OCI-LY1 (cell line): ENCODE data around the gene CXCL14.

ENCODE experiments used
- H2AFZ ChIP-seq: fragments of 200-600 bp; sonication (generic), shearing (Covaris generic); 2 replicates; pipeline ENCODE4 v1.6.0; 2014; ENCODE audit warnings: antibody characterized with exemption, mild to moderate bottlenecking, low read length
- H3F3A ChIP-seq: fragments of 200-600 bp; sonication (generic), shearing (Covaris generic); 2 replicates; pipeline ENCODE4 v1.6.0; 2014; ENCODE audit warnings: mild to moderate bottlenecking, antibody characterized with exemption, low read length, moderate library complexity; ENCODE audit not compliant: insufficient read depth
- H3K27ac ChIP-seq: fragments of 200-600 bp; sonication (generic); 2 replicates; pipeline ENCODE4 v1.5.1; 2014; ENCODE audit warnings: low read length, mixed run types, mild to moderate bottlenecking, low read depth; ENCODE audit not compliant: poor library complexity, severe bottlenecking
- H3K27me3 ChIP-seq: fragments of 200-600 bp; sonication (generic); 2 replicates; pipeline ENCODE4 v1.6.0; 2014; ENCODE audit warnings: antibody characterized with exemption, mild to moderate bottlenecking, low read length, moderate library complexity; ENCODE audit not compliant: insufficient read depth
- H3K36me3 ChIP-seq: fragments of 200-600 bp; sonication (generic); 2 replicates; pipeline ENCODE4 v1.6.1; 2014; ENCODE audit warnings: mild to moderate bottlenecking, antibody characterized with exemption, low read length, moderate library complexity, mixed read lengths; ENCODE audit not compliant: insufficient read depth
- H3K4me1 ChIP-seq: fragments of 200-600 bp; sonication (generic); 2 replicates; pipeline ENCODE4 v1.5.1; 2014; ENCODE audit warnings: mild to moderate bottlenecking, low read length, moderate library complexity; ENCODE audit not compliant: insufficient read depth, severe bottlenecking
- H3K4me2 ChIP-seq: fragments of 200-600 bp; sonication (generic), shearing (Covaris generic); 2 replicates; pipeline ENCODE4 v1.6.1; 2014; ENCODE audit warnings: low read length
- H3K4me3 ChIP-seq: fragments of 200-600 bp; sonication (generic); 2 replicates; pipeline ENCODE4 v1.5.1; 2014; ENCODE audit warnings: low read length, low read depth, mild to moderate bottlenecking, mixed read lengths; ENCODE audit not compliant: poor library complexity, severe bottlenecking
- H3K79me2 ChIP-seq: fragments of 200-600 bp; shearing (Covaris generic); 2 replicates; pipeline ENCODE4 v1.6.1; 2016; ENCODE audit warnings: mixed run types, low read length, mixed read lengths; ENCODE audit not compliant: insufficient read depth
- H3K9ac ChIP-seq: fragments of 200-600 bp; sonication (generic), shearing (Covaris generic); 2 replicates; pipeline ENCODE4 v1.6.1; 2014; ENCODE audit warnings: mild to moderate bottlenecking, low read length, mixed read lengths
- H3K9me2 ChIP-seq: fragments of 200-600 bp; sonication (generic), shearing (Covaris generic); 2 replicates; pipeline ENCODE4 v1.6.1; 2014; ENCODE audit warnings: low read depth, mild to moderate bottlenecking, low read length, mixed read lengths
- H3K9me3 ChIP-seq: fragments of 200-600 bp; shearing (Covaris generic); 2 replicates; pipeline ENCODE4 v1.6.1; 2014; ENCODE audit warnings: low read length, mixed read lengths
- H4K20me1 ChIP-seq: fragments of 200-600 bp; sonication (generic), shearing (Covaris generic); 2 replicates; pipeline ENCODE4 v1.6.0; 2016; ENCODE audit warnings: mild to moderate bottlenecking, low read length; ENCODE audit not compliant: insufficient read depth
- CTCF ChIP-seq: fragments of 200-600 bp; sonication (generic), shearing (Covaris generic); IDR thresholded peaks from 2 replicates; pipeline ENCODE4 v1.5.1; 2017; ENCODE audit warnings: mild to moderate bottlenecking, antibody characterized with exemption, low read length, moderate library complexity, mixed read lengths
- EZH2 ChIP-seq: fragments of 200-600 bp; sonication (generic), shearing (Covaris generic); IDR thresholded peaks from 2 replicates; pipeline ENCODE4 v1.8.0; 2017; ENCODE audit warnings: borderline replicate concordance, mixed run types, mild to moderate bottlenecking, antibody characterized with exemption, low read length, moderate library complexity, mixed read lengths

CXCL14 gene

GRCh38 chr5:135605221-135605620 is 26.4 kb upstream of the CXCL14 start:
- Histone ChIP-seq H4K20me1 (no peaks in the 10 kb centered on the region), H3K4me1 (no peaks in the 10 kb centered on the region), H3K9ac (no peak overlapping the region), H3K27me3 (no peaks in the 10 kb centered on the region), H3K4me3 (no peak overlapping the region), H3F3A (no peaks in the 10 kb centered on the region), H3K36me3 (no peaks in the 10 kb centered on the region), H2AFZ (no peak overlapping the region), H3K9me2 (no peaks in the 10 kb centered on the region), H3K79me2 (no peaks in the 10 kb centered on the region), H3K27ac (no peak overlapping the region), H3K9me3 (no peaks in the 10 kb centered on the region), H3K4me2 (no peak overlapping the region)
- TF ChIP-seq EZH2, result no peak

- Histone ChIP-seq H3K36me3 (no peaks in the 10 kb centered on the region), H4K20me1 (no peaks in the 10 kb centered on the region), H3K27me3 (no peaks in the 10 kb centered on the region), H3K79me2 (no peaks in the 10 kb centered on the region), H3K9ac (no peak overlapping the region), H3F3A (no peaks in the 10 kb centered on the region), H3K9me3 (no peaks in the 10 kb centered on the region), H3K4me1 (no peaks in the 10 kb centered on the region), H3K9me2 (no peaks in the 10 kb centered on the region), H3K4me3 (no peak overlapping the region), H3K27ac (no peak overlapping the region), H2AFZ (no peak overlapping the region), H3K4me2 (no peak overlapping the region)
- TF ChIP-seq EZH2 (no peak), CTCF (no peak)
Measured at GRCh38 chr5:135604056-135604455, 25.3 kb upstream of the CXCL14 start.

GRCh38 chr5:135602882-135603721 is 24.3 kb upstream of the CXCL14 start:
- Histone ChIP-seq H2AFZ (no peak overlapping the region), H3K9ac (no peak overlapping the region), H3K27me3 (no peaks in the 10 kb centered on the region), H3F3A (no peaks in the 10 kb centered on the region), H3K36me3 (no peaks in the 10 kb centered on the region), H3K4me2 (no peak overlapping the region), H3K79me2 (no peaks in the 10 kb centered on the region), H3K4me1 (no peaks in the 10 kb centered on the region), H4K20me1 (no peaks in the 10 kb centered on the region), H3K4me3 (no peak overlapping the region), H3K27ac (no peak overlapping the region), H3K9me3 (no peaks in the 10 kb centered on the region), H3K9me2 (no peaks in the 10 kb centered on the region)
- TF ChIP-seq CTCF (no peak), EZH2 (no peak)

- H4K20me1 ChIP-seq, result no peaks in the 10 kb centered on the region
- H2AFZ ChIP-seq, result no peak overlapping the region
- no peaks in the 10 kb centered on the region for H3K4me1 ChIP-seq
- H3F3A ChIP-seq, result no peaks in the 10 kb centered on the region
- no peak overlapping the region for H3K4me3 ChIP-seq
- no peaks in the 10 kb centered on the region for H3K79me2 ChIP-seq
- no peaks in the 10 kb centered on the region for H3K36me3 ChIP-seq
- H3K4me2 ChIP-seq, result no peak overlapping the region
- no peak for TF ChIP-seq EZH2
- no peak for TF ChIP-seq CTCF
- no peaks in the 10 kb centered on the region for H3K9me3 ChIP-seq
- H3K9ac ChIP-seq, result no peak overlapping the region
- no peaks in the 10 kb centered on the region for H3K9me2 ChIP-seq
- no peak overlapping the region for H3K27ac ChIP-seq
- H3K27me3 ChIP-seq, result no peaks in the 10 kb centered on the region
Measured at GRCh38 chr5:135601466-135601865, 22.7 kb upstream of the CXCL14 start.
